Osteocyte (in vitro differentiated cells): Measurements from ENCODE around the gene FGF2. TPM values are rescaled to one million over a fixed set of nuclear protein-coding genes. Genes with fewer than 3 reads are reported as not detected.
"Not testable (repeated sequence)": the region's sequence is repeated elsewhere in the genome, so short reads cannot be mapped to it uniquely, and the experiment has no call there.

ENCODE experiments used
- DNase-seq: peaks from one replicate; pipeline ENCODE4 v3.0.0; 2021; ENCODE audit warnings: mixed read lengths; ENCODE audit not compliant: unreplicated experiment; ENCODE audit errors: extremely low spot score
- H3K27ac Mint-ChIP-seq: one replicate; pipeline ENCODE4 v1.8.0; 2021; ENCODE audit warnings: mild to moderate bottlenecking, mixed read lengths; ENCODE audit not compliant: unreplicated experiment
- H3K27me3 Mint-ChIP-seq: one replicate; pipeline ENCODE4 v1.8.0; 2021; ENCODE audit warnings: mixed read lengths; ENCODE audit not compliant: unreplicated experiment
- H3K36me3 Mint-ChIP-seq: one replicate; pipeline ENCODE4 v1.8.0; 2021; ENCODE audit warnings: mixed read lengths; ENCODE audit not compliant: unreplicated experiment
- H3K4me1 Mint-ChIP-seq: one replicate; pipeline ENCODE4 v1.8.0; 2021; ENCODE audit warnings: mixed read lengths; ENCODE audit not compliant: unreplicated experiment
- H3K4me3 Mint-ChIP-seq: one replicate; pipeline ENCODE4 v1.8.0; 2021; ENCODE audit warnings: mild to moderate bottlenecking, moderate library complexity, mixed read lengths; ENCODE audit not compliant: unreplicated experiment
- H3K9me3 Mint-ChIP-seq: one replicate; pipeline ENCODE4 v1.8.0; 2021; ENCODE audit warnings: mixed read lengths; ENCODE audit not compliant: unreplicated experiment
- total RNA-seq: library from RNA; stranded (reverse); gene quantifications from 2 replicates; pipeline ENCODE4 v1.2.1, GENCODE V29; 2021
- TF ChIP-seq, protein P1 (sequence below): fragments of 200-600 bp; sonication (generic); IDR thresholded peaks from 2 replicates; pipeline ENCODE4 v1.5.0; 2021; ENCODE audit warnings: antibody characterized with exemption, mild to moderate bottlenecking, moderate library complexity

The FGF2 gene
- total RNA-seq, 1 donor from 2014 or later, result 29.2 TPM

DNA sequence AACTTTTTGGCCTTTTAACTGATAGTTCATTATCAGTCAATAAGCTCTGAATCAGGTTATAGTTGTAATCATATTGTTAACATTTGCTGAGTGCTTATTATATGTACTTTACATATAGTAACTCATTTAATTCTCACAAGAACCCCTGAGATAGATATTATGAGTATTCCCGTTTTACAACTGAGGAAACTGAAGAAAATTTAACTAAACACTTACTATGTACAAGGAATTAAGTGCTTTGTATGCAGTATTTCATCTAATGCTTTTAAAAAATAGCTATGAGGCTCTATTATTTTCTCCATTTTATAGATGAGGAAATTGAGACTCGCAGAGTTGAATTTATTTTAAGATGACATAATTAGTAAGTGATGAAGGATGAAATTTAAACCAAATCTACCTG is 27.7 kb upstream of the FGF2 start:
- no peak for DNase-seq
- TF ChIP-seq, protein P1, sequence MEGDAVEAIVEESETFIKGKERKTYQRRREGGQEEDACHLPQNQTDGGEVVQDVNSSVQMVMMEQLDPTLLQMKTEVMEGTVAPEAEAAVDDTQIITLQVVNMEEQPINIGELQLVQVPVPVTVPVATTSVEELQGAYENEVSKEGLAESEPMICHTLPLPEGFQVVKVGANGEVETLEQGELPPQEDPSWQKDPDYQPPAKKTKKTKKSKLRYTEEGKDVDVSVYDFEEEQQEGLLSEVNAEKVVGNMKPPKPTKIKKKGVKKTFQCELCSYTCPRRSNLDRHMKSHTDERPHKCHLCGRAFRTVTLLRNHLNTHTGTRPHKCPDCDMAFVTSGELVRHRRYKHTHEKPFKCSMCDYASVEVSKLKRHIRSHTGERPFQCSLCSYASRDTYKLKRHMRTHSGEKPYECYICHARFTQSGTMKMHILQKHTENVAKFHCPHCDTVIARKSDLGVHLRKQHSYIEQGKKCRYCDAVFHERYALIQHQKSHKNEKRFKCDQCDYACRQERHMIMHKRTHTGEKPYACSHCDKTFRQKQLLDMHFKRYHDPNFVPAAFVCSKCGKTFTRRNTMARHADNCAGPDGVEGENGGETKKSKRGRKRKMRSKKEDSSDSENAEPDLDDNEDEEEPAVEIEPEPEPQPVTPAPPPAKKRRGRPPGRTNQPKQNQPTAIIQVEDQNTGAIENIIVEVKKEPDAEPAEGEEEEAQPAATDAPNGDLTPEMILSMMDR, result no peak
- no peaks in the 10 kb centered on the region for H3K9me3 Mint-ChIP-seq
- no peaks in the 10 kb centered on the region for H3K36me3 Mint-ChIP-seq
- peak overlapping the region; percentile 22 for H3K4me3 Mint-ChIP-seq
- peaks cover 32% of the 10 kb centered on the region for H3K4me1 Mint-ChIP-seq
- no peaks in the 10 kb centered on the region for H3K27me3 Mint-ChIP-seq
- peak overlapping the region; percentile 98 for H3K27ac Mint-ChIP-seq

DNA sequence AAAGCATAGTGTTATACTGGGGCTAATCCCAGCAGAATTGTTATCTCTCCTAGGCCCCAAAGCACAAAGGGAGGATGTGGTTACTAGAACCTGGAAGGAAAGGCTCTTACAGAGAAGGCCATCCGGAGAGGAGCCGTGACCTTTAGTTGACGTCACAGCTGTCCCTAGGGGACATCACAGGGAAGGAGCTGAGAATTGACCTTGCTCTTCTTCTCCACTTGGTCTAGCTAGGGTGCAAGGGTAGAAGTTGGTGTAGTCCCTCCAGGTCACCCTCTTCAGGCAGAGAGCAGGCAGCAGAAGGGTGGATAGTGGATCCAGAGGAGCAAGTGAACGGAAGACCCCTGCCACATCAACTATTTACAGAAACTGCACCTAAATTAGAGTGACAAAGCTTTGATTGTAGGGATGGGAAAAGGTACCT is 22.8 kb upstream of the FGF2 start:
- no peak for DNase-seq
- TF ChIP-seq, protein P1, result no peak
- Mint-ChIP-seq H3K4me1 (peaks cover 5% of the 10 kb centered on the region), H3K27ac (no peak overlapping the region), H3K4me3 (no peak overlapping the region), H3K27me3 (no peaks in the 10 kb centered on the region), H3K36me3 (no peaks in the 10 kb centered on the region), H3K9me3 (no peaks in the 10 kb centered on the region)

DNA sequence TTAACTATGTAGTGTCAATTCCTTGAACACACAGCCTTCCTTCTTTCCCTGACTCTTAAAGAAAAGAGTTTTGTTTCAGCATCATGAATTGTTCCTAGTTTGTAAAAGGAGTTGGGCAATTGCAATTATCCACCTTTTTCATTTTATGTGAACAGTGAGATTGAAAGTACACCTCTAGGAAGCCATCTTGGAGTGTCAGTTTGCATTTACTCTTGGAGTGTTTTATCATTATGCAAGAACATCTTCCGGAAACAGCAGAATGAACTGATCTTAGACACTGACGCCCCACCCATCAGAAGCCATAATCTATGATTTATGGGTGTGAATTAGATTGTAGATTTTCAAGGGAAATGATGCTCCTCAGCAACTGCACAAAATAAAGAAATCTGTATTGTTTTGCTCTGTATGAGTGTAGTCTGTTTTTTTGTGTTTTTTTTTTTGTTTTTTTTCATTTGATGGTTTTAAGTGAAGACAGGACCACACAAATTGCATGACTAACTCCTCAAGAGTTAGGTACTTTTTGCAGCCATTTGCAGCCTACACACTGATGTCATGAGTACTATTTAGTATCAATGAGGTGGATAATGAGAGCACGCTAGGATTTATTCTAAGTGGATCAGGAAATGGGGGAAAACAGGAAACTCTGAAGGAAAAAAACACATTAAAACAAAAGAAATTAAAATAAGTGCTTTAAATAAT is 19.5 kb upstream of the FGF2 start:
- H3K9me3 Mint-ChIP-seq, result no peaks in the 10 kb centered on the region
- no peak overlapping the region for H3K4me3 Mint-ChIP-seq
- no peak overlapping the region for H3K27ac Mint-ChIP-seq
- TF ChIP-seq, protein P1, result no peak
- no peak for DNase-seq
- H3K4me1 Mint-ChIP-seq, result peaks cover 7% of the 10 kb centered on the region
- H3K27me3 Mint-ChIP-seq, result no peaks in the 10 kb centered on the region
- no peaks in the 10 kb centered on the region for H3K36me3 Mint-ChIP-seq

DNA sequence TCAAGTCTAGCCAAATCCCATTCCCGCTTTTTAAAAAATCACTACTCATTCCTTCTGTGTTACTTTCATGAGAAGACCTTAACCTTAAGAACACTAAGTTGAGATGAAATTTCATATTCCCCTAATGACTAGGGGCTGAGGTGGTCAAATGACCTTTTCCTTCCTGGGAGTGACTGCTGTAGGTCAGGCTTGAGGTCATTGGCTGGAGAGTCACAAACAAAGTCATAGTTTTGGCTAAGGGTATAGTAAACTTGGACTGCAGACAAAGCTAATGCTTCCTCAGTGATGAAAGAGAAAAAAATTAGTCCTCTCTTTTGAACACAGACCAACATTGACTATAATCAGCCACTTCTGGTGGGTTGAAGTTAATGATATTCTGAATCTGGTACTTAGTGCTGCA is 16.0 kb upstream of the FGF2 start:
- Mint-ChIP-seq H3K9me3 (no peaks in the 10 kb centered on the region), H3K27ac (no peak overlapping the region), H3K4me1 (peaks cover 7% of the 10 kb centered on the region), H3K36me3 (no peaks in the 10 kb centered on the region), H3K27me3 (no peaks in the 10 kb centered on the region), H3K4me3 (no peak overlapping the region)
- no peak for DNase-seq
- TF ChIP-seq, protein P1, result no peak

DNA sequence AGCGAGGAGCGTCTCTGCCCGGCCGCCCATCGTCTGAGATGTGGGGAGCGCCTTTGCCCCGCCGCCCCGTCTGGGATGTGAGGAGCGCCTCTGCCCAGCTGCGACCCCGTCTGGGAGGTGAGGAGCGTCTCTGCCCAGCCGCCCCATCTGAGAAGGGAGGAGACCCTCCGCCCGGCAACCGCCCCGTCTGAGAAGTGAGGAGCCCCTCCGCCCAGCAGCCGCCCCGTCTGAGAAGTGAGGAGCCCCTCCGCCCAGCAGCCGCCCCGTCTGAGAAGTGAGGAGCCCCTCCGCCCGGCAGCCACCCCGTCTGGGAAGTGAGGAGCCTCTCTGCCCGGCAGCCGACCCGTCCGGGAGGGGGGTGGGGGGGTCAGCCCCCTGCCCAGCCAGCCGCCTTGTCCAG is 14.8 kb upstream of the FGF2 start:
- H3K27me3 Mint-ChIP-seq, DNase-seq, H3K9me3 Mint-ChIP-seq, H3K36me3 Mint-ChIP-seq, H3K4me3 Mint-ChIP-seq, H3K27ac Mint-ChIP-seq: not testable (repeated sequence)
- peaks cover 12% of the 10 kb centered on the region for H3K4me1 Mint-ChIP-seq

DNA sequence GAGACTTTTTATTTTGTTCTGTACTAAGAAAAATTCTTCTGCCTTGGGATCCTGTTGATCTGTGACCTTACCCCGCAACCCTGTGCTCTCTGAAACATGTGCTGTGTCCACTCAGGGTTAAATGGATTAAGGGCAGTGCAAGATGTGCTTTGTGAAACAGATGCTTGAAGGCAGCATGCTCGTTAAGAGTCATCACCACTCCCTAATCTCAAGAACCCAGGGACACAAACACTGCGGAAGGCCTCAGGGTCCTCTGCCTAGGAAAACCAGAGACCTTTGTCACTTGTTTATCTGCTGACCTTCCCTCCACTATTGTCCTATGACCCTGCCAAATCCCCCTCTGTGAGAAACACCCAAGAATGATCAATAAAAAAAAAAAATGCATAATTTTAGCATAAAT is 13.8 kb upstream of the FGF2 start:
- H3K4me1 Mint-ChIP-seq, result peaks cover 16% of the 10 kb centered on the region
- H3K36me3 Mint-ChIP-seq, H3K9me3 Mint-ChIP-seq, H3K27me3 Mint-ChIP-seq, DNase-seq, H3K27ac Mint-ChIP-seq, H3K4me3 Mint-ChIP-seq: not testable (repeated sequence)
